H9 (cell line): Measurements from ENCODE around the gene RLBP1. TPM values are rescaled to one million over a fixed set of nuclear protein-coding genes. Genes with fewer than 3 reads are reported as not detected.

ENCODE experiments used
- DNase-seq: peaks from one replicate; pipeline ENCODE4 v3.0.0-alpha.2; 2017
- H2AFZ ChIP-seq: one replicate; pipeline ENCODE4 v1.6.1; 2013; ENCODE audit warnings: mild to moderate bottlenecking, low read length, control low read depth, moderate library complexity
- H2AK5ac ChIP-seq: 2 replicates; pipeline ENCODE4 v1.6.1; 2013; ENCODE audit warnings: low read length, control low read depth, mixed read lengths; ENCODE audit not compliant: insufficient read length
- H2BK120ac ChIP-seq: one replicate; pipeline ENCODE4 v1.6.1; 2013; ENCODE audit warnings: low read depth, mild to moderate bottlenecking, low read length, control low read depth, inconsistent platforms; ENCODE audit not compliant: poor library complexity, severe bottlenecking
- H2BK12ac ChIP-seq: 2 replicates; pipeline ENCODE4 v1.6.1; 2013; ENCODE audit warnings: low read length, control low read depth, mixed read lengths, low read depth; ENCODE audit not compliant: insufficient read length
- H2BK15ac ChIP-seq: 2 replicates; pipeline ENCODE4 v1.6.1; 2013; ENCODE audit warnings: low read depth, low read length, control low read depth
- H2BK20ac ChIP-seq: one replicate; pipeline ENCODE4 v1.6.1; 2013; ENCODE audit warnings: low read depth, mild to moderate bottlenecking, low read length, control low read depth, inconsistent platforms; ENCODE audit not compliant: poor library complexity, severe bottlenecking
- H2BK5ac ChIP-seq: 2 replicates; pipeline ENCODE4 v1.6.1; 2013; ENCODE audit warnings: low read length, control low read depth, mixed read lengths; ENCODE audit not compliant: insufficient read length
- H3K14ac ChIP-seq: 2 replicates; pipeline ENCODE4 v1.6.1; 2013; ENCODE audit warnings: low read length, control low read depth; ENCODE audit not compliant: insufficient read depth
- H3K18ac ChIP-seq: 2 replicates; pipeline ENCODE4 v1.6.1; 2013; ENCODE audit warnings: low read depth, mild to moderate bottlenecking, mixed read lengths, low read length, control low read depth; ENCODE audit not compliant: insufficient read length
- H3K23ac ChIP-seq: 2 replicates; pipeline ENCODE4 v1.6.1; 2013; ENCODE audit warnings: low read length, control low read depth, mixed read lengths, low read depth; ENCODE audit not compliant: insufficient read length
- H3K23me2 ChIP-seq: 2 replicates; pipeline ENCODE4 v1.6.1; 2013; ENCODE audit warnings: low read depth, mild to moderate bottlenecking, mixed read lengths, low read length, control low read depth; ENCODE audit not compliant: insufficient read length, poor library complexity, severe bottlenecking
- H3K27ac ChIP-seq: 2 replicates; pipeline ENCODE4 v1.5.1; 2013; ENCODE audit warnings: low read length, control low read depth, mixed read lengths, low read depth; ENCODE audit not compliant: insufficient read length
- H3K27me3 ChIP-seq: 2 replicates; pipeline ENCODE4 v1.6.1; 2013; ENCODE audit warnings: low read length, control low read depth, inconsistent platforms; ENCODE audit not compliant: insufficient read depth
- H3K4ac ChIP-seq: 2 replicates; pipeline ENCODE4 v1.6.1; 2013; ENCODE audit warnings: low read depth, mild to moderate bottlenecking, control low read depth, inconsistent platforms, low read length, moderate library complexity
- H3K4me1 ChIP-seq: 2 replicates; pipeline ENCODE4 v1.6.1; 2013; ENCODE audit warnings: low read length, control low read depth, inconsistent platforms; ENCODE audit not compliant: insufficient read depth
- H3K4me2 ChIP-seq: 2 replicates; pipeline ENCODE4 v1.6.1; 2013; ENCODE audit warnings: low read length, control low read depth, mixed read lengths; ENCODE audit not compliant: insufficient read length, insufficient read depth
- H3K56ac ChIP-seq: 2 replicates; pipeline ENCODE4 v1.6.1; 2013; ENCODE audit warnings: low read depth, mild to moderate bottlenecking, mixed read lengths, low read length, control low read depth; ENCODE audit not compliant: insufficient read length
- H3K79me1 ChIP-seq: 2 replicates; pipeline ENCODE4 v1.6.1; 2013; ENCODE audit warnings: low read depth, mild to moderate bottlenecking, moderate library complexity, low read length, control low read depth, inconsistent platforms; ENCODE audit not compliant: insufficient read depth, poor library complexity, severe bottlenecking
- H3K79me2 ChIP-seq: 2 replicates; pipeline ENCODE4 v1.6.1; 2013; ENCODE audit warnings: low read length, control low read depth, inconsistent platforms; ENCODE audit not compliant: insufficient read depth
- H3K9ac ChIP-seq: 2 replicates; pipeline ENCODE4 v1.6.1; 2013; ENCODE audit warnings: low read length, control low read depth, mixed read lengths; ENCODE audit not compliant: insufficient read length; ENCODE audit errors: extremely low read depth
- H3K9me3 ChIP-seq: one replicate; pipeline ENCODE4 v1.6.1; 2013; ENCODE audit warnings: low read depth, low read length, inconsistent platforms; ENCODE audit not compliant: control insufficient read depth
- H3T11ph ChIP-seq: one replicate; pipeline ENCODE4 v1.6.1; 2013; ENCODE audit warnings: mild to moderate bottlenecking, low read length, control low read depth, inconsistent platforms
- H4K20me1 ChIP-seq: one replicate; pipeline ENCODE4 v1.6.1; 2013; ENCODE audit not compliant: control insufficient read depth, insufficient read length, insufficient read depth
- H4K5ac ChIP-seq: 2 replicates; pipeline ENCODE4 v1.6.1; 2013; ENCODE audit warnings: low read depth, mild to moderate bottlenecking, mixed read lengths, low read length, control low read depth; ENCODE audit not compliant: insufficient read length
- H4K8ac ChIP-seq: replicated peaks from 2 replicates; pipeline ENCODE4 v1.6.1; 2013; ENCODE audit warnings: low read length, control low read depth, mixed read lengths, low read depth; ENCODE audit not compliant: insufficient read length
- H4K91ac ChIP-seq: 2 replicates; pipeline ENCODE4 v1.6.1; 2013; ENCODE audit warnings: low read depth, mild to moderate bottlenecking, moderate library complexity, mixed read lengths, low read length, control low read depth; ENCODE audit not compliant: insufficient read length
- H3K27ac Mint-ChIP-seq, 3 experiments: 2 replicates in 2 of 3; 3 replicates in 1 of 3; pipeline ENCODE4 v1.8.0; 2020 to 2021; ENCODE audit warnings: mixed read lengths in 3 of 3, mild to moderate bottlenecking in 1 of 3, moderate library complexity in 1 of 3
- H3K27me3 Mint-ChIP-seq: 2 replicates; pipeline ENCODE4 v1.8.0; 2021; ENCODE audit warnings: low read depth, mild to moderate bottlenecking, moderate library complexity, mixed read lengths
- H3K36me3 Mint-ChIP-seq, 3 experiments: 2 replicates in 2 of 3; 3 replicates in 1 of 3; pipeline ENCODE4 v1.8.0; 2020 to 2021; ENCODE audit warnings: low read depth in 3 of 3, mixed read lengths in 3 of 3; ENCODE audit not compliant: insufficient read depth in 1 of 3
- H3K4me1 Mint-ChIP-seq, 2 experiments: 2 replicates each; pipeline ENCODE4 v1.8.0; 2020; ENCODE audit warnings: mixed read lengths in 2 of 2
- H3K4me3 Mint-ChIP-seq, 2 experiments: 2 replicates in 1 of 2; 3 replicates in 1 of 2; pipeline ENCODE4 v1.8.0; 2020 to 2021; ENCODE audit warnings: mild to moderate bottlenecking in 2 of 2, mixed read lengths in 2 of 2, moderate library complexity in 1 of 2
- H3K9me3 Mint-ChIP-seq, 2 experiments: 2 replicates in 1 of 2; 3 replicates in 1 of 2; pipeline ENCODE4 v1.8.0; 2020; ENCODE audit warnings: mild to moderate bottlenecking in 2 of 2, mixed read lengths in 2 of 2, moderate library complexity in 1 of 2
- WGBS: extraction: QIAGEN DNeasy Blood & Tissue Kit; methylation state at CpG from one replicate; pipeline ENCODE4 v1.1.7; 2013; ENCODE audit warnings: missing lambda C conversion rate, low lambda C conversion rate, mixed read lengths; ENCODE audit not compliant: insufficient read length; ENCODE audit errors: extremely low coverage; 5-methylcytosine and 5-hydroxymethylcytosine counted together
- total RNA-seq: library from RNA; stranded (reverse); gene quantifications from 2 replicates; pipeline ENCODE4 v1.2.1, GENCODE V29; 2021
- TF ChIP-seq, protein P1 (sequence below): fragments of 200-600 bp; sonication (generic); conservative IDR thresholded peaks from 3 replicates; pipeline ENCODE4 v1.8.0; 2021; ENCODE audit warnings: antibody characterized with exemption, mild to moderate bottlenecking

The RLBP1 gene
- total RNA-seq, 1 experiment from 2014 or later: not detected

DNA sequence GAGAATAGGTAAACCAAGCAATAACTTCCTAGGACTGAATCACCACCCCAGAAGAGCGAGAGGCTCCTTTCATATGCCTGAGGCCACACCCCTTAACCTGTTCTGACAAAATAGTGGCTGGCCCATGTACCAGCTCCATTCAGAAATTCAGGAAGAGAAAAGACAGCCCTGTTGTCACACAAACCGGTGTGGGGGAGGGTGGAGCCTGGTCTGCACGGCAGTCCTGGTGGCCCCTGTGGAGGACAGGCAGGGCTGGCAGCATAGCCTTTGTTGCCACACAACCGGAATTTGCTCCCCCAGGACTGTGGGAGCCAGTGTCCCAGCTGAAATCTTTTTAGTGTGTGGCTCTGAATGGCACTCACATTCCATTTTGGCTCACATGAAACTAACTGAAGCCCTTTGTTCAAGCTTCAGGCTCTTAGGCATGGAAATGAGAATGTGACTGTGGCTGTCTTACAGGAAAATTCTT is 23.8 kb downstream of the RLBP1 start:
- H3K27ac Mint-ChIP-seq: peak overlapping the region; percentile 45 to 85 (median 70); a peak in 5 of 7 replicates
- Histone ChIP-seq H3K79me1 (no peaks in the 10 kb centered on the region), H3K9me3 (no peaks in the 10 kb centered on the region), H4K91ac (no peak overlapping the region), H3K27ac (peak overlapping the region; percentile 81), H3K27me3 (no peaks in the 10 kb centered on the region), H3K4me2 (no peak overlapping the region), H2BK20ac (no peak overlapping the region), H3T11ph (no peak overlapping the region), H4K8ac (no peak overlapping the region), H3K4me1 (peaks cover 7% of the 10 kb centered on the region), H3K9ac (no peak overlapping the region), H3K23me2 (peaks cover 4% of the 10 kb centered on the region), H3K23ac (no peak overlapping the region), H3K14ac (no peak overlapping the region; the same call in 1 of the 2 replicates), H3K79me2 (no peaks in the 10 kb centered on the region), H2BK15ac (no peak overlapping the region), H3K18ac (peak overlapping the region; percentile 0), H4K20me1 (no peaks in the 10 kb centered on the region), H2AFZ (no peak overlapping the region), H2BK5ac (no peak overlapping the region), H3K4ac (no peak overlapping the region), H3K56ac (no peak overlapping the region), H4K5ac (no peak overlapping the region), H2AK5ac (no peak overlapping the region), H2BK12ac (no peak overlapping the region), H2BK120ac (no peak overlapping the region)
- H3K36me3 Mint-ChIP-seq: peaks cover 7 to 11% (median 7%) of the 10 kb centered on the region in 3 experiments; a peak in 5 of 7 replicates
- no peaks in the 10 kb centered on the region for H3K27me3 Mint-ChIP-seq
- WGBS: no CpG with 5 or more reads among the region's 4 CpGs
- TF ChIP-seq, protein P1, sequence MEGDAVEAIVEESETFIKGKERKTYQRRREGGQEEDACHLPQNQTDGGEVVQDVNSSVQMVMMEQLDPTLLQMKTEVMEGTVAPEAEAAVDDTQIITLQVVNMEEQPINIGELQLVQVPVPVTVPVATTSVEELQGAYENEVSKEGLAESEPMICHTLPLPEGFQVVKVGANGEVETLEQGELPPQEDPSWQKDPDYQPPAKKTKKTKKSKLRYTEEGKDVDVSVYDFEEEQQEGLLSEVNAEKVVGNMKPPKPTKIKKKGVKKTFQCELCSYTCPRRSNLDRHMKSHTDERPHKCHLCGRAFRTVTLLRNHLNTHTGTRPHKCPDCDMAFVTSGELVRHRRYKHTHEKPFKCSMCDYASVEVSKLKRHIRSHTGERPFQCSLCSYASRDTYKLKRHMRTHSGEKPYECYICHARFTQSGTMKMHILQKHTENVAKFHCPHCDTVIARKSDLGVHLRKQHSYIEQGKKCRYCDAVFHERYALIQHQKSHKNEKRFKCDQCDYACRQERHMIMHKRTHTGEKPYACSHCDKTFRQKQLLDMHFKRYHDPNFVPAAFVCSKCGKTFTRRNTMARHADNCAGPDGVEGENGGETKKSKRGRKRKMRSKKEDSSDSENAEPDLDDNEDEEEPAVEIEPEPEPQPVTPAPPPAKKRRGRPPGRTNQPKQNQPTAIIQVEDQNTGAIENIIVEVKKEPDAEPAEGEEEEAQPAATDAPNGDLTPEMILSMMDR: no peak
- H3K4me3 Mint-ChIP-seq: no peak overlapping the region; a peak in 1 of 5 replicates
- peaks cover 54 to 65% of the 10 kb centered on the region in 2 experiments for H3K4me1 Mint-ChIP-seq
- peak; percentile 75 for DNase-seq
- no peaks in the 10 kb centered on the region for H3K9me3 Mint-ChIP-seq
